ENCODE measurements around the gene LMO1.

Gene LMO1

DNA sequence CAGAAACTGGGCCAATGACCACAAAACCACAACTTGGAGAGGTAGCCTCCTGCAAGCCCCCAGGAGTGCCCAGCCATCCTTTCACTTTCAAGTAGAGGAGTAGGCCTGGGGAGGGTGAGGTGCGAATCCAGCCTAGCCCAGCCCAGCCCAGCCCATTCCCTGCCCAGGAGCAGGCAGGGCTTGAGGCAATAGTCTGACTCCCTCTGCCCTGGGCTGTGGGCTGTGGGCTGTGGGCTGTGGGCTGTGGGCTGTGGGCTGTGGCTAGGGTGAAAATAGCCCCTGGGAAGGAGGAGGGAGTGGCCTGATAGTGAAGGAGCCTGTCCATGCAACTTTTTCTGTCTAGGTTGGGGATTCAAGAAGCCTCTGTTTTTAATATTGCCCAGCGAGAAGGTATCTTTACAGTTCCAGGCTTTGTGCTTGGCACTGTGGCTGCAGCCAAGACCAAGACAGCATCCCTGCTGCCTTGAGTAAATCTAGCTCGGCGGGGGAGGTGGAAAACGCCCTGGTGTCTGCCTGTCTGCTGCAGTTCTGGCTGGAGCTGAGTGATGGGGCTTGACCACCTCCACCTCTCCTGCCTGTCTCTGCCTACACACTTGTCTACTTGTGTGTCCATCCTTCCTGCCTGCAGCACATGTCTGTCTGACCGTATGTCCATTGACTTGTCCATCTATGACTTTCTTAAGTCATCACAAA lies 40.7 kb downstream of the LMO1 start:
- CTCF ChIA-PET: interaction anchor here (0.8 to 10.1 kb wide), 9 partner anchors 8 to 737 kb away, joined by 3 to 151 read pairs (median 4); partner anchors contain the start of gene LMO1
- POLR2A ChIA-PET: no interaction called here

DNA sequence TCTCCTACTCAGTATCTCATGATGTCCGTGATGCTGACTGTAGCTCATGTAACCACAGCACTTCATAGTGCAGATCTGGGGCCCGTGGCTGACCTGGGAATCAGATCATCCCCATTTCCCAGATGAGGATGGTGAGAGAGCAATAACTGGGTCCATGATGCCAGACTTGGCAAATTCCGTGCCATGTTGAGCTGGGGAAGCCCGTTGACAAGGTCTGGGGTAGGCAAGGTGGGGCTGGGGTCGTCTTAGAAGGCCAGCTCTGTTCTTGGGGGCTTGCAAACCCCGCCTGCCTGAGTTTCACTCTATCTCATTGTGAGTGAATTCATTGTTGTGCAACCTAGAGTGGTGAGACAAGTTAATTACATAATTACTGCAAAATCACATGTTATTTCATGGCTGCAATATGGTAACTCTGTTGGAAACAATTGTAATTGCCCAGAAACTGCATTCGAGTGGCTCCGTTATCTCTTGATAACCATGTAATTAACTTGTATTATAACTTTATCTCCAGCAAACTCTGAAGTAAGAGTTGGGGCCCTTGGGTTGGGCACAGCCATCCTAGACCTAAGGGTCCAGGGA lies 41.7 kb downstream of the LMO1 start:
- CTCF ChIA-PET: interaction anchor here (0.6 to 10.1 kb wide), 7 partner anchors 16 to 344 kb away, joined by 3 to 151 read pairs (median 3); partner anchors contain the start of gene LMO1
- POLR2A ChIA-PET: no interaction called here
- TF ChIP-seq, protein P1, sequence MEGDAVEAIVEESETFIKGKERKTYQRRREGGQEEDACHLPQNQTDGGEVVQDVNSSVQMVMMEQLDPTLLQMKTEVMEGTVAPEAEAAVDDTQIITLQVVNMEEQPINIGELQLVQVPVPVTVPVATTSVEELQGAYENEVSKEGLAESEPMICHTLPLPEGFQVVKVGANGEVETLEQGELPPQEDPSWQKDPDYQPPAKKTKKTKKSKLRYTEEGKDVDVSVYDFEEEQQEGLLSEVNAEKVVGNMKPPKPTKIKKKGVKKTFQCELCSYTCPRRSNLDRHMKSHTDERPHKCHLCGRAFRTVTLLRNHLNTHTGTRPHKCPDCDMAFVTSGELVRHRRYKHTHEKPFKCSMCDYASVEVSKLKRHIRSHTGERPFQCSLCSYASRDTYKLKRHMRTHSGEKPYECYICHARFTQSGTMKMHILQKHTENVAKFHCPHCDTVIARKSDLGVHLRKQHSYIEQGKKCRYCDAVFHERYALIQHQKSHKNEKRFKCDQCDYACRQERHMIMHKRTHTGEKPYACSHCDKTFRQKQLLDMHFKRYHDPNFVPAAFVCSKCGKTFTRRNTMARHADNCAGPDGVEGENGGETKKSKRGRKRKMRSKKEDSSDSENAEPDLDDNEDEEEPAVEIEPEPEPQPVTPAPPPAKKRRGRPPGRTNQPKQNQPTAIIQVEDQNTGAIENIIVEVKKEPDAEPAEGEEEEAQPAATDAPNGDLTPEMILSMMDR (IDR thresholded peaks at IDR 0.05; ENCODE audit: insufficient read depth, low read length, missing control alignments): no peak
- H3K4me3 ChIP-seq (ENCODE audit: low read depth, low read length): no peak overlapping the region
- no peak for DNase-seq (ENCODE audit: low read depth, low spot score)

More for the DNA sequence above, 40.7 kb downstream of the LMO1 start:
- no peak for DNase-seq (ENCODE audit: low read depth, low spot score)
- TF ChIP-seq, protein P1 (IDR thresholded peaks at IDR 0.05; ENCODE audit: insufficient read depth, low read length, missing control alignments): no peak
- H3K4me3 ChIP-seq (ENCODE audit: low read depth, low read length): no peak overlapping the region

DNA sequence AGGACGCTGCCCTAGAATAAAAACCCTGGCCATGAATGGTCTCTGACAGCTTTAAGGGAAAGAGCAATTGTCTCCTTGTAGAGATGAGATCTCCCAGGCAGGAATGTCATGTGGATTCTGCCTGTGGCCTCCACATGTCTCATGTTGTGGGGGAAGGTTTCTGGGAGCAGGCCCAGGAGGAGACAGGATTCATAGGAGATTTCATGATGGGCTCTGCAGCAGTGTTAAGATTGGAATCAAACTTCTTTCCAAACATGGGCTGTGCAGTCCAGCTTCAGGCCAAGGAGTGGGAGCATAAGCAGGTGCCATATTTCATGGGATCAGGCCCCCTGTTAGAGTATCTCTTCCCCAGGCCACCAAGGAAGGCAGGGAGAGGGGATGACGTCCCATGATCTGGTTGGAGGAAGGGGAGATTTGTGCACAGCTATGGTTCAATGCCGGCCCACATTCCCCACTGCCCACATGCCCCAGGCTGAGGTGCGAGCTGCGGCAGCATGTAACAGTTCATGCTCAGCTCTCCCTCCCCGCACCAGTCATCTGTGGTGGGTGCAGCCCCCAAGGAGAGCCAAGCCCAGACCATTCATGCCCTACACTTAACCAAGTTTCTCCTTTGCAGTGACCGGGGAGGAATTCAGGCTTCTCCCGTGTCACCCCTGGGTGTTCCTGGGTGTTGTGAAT lies 42.5 kb downstream of the LMO1 start:
- POLR2A ChIA-PET: no interaction called here
- DNase-seq (ENCODE audit: low read depth, low spot score): no peak
- CTCF ChIA-PET: interaction anchor here (0.6 to 10.1 kb wide), 14 partner anchors 9 to 345 kb away, joined by 3 to 151 read pairs (median 4); partner anchors contain the start of gene LMO1
- TF ChIP-seq, protein P1 (IDR thresholded peaks at IDR 0.05; ENCODE audit: insufficient read depth, low read length, missing control alignments): no peak
- H3K4me3 ChIP-seq (ENCODE audit: low read depth, low read length): no peak overlapping the region

DNA sequence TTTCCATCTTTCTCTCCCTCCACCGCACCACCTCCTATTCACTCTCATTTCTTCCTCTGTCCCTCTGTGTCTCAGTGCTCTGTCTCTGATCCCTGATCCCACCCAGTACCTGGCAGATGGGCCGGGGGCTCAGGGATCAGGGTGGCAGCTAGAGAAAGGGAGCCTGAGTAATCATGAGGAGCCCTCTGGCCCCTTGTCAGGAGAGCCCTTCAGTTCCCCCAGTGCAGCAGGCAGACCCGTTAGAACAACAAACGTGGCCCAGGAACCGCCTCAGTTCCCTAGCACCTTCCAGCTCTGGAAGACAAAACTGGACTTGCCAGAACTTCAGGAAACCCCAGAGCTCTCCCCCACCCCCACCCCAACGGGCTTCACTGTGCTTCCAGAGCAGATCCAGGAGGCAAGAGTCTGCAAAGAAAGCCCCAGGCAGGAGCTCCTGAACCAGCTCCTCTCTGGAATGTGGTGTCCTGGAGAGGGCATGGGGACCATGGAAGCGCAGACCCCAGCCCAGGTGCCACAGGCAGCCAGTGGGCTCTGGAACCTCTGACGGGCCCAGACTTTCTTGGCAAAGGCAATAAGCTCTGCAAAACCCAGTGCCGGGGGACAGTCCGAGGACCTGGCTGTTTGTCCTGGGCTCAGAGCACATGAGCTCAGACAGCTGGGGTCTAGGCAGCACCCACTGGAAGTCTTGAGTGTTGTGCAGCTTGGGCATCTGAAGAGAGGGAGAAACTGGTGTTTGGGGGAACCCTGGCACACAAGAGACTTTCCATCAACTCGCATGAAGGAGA lies 43.2 kb downstream of the LMO1 start:
- ChIA-PET CTCF (interaction anchor here (0.6 to 10.1 kb wide), 21 partner anchors 8 to 739 kb away, joined by 3 to 151 read pairs (median 4); partner anchors contain the start of gene LMO1), POLR2A (no interaction called here)
- TF ChIP-seq, protein P1 (IDR thresholded peaks at IDR 0.05; ENCODE audit: insufficient read depth, low read length, missing control alignments): no peak

DNA sequence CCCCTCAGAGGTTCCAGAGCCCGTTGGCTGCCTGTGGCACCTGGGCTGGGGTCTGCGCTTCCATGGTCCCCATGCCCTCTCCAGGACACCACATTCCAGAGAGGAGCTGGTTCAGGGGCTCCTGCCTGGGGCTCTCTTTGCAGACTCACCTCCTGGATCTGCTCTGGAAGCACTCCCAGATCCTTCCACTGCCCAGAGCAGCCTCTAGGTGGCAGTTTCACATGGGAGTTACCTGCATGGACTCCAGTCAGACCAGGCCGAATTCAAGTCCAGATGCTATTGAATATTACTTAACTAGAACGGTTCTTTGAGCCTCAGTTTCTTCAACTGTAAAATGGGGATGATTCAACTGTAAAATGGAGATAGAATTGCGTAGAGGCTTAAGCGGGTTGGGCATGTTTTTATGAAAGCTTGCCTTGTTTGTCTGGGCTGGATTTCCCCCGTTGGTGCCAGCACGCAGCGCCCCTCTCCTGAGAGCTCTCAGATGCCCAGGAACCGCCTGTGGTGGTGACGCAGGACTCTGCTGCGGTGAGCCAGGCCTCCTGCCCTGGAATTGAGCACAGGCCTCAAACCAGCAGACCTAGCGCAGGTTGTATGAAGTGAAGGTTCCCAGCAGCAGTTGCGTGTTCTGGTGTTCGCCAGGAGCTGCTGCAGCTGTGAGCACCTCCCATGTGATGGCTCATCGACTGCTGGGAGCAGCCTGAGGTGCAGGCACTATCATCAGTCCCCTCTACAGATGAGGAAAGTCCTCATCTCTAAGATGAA lies 44.2 kb downstream of the LMO1 start:
- POLR2A ChIA-PET: no interaction called here
- CTCF ChIA-PET: interaction anchor here (0.6 to 10.1 kb wide), 20 partner anchors 11 to 740 kb away, joined by 3 to 151 read pairs (median 4); partner anchors contain the start of gene LMO1

More for the DNA sequence above, 43.2 kb downstream of the LMO1 start:
- DNase-seq (ENCODE audit: low read depth, low spot score): no peak
- no peak overlapping the region for H3K4me3 ChIP-seq (ENCODE audit: low read depth, low read length)

More for the DNA sequence above, 44.2 kb downstream of the LMO1 start:
- DNase-seq (ENCODE audit: low read depth, low spot score): no peak
- TF ChIP-seq, protein P1 (IDR thresholded peaks at IDR 0.05; ENCODE audit: insufficient read depth, low read length, missing control alignments): peak; percentile 72
- H3K4me3 ChIP-seq (ENCODE audit: low read depth, low read length): no peak overlapping the region
